ENCODE measurements around the gene MYH14. TPM values are rescaled to one million over a fixed set of nuclear protein-coding genes. Genes with fewer than 3 reads are reported as not detected.

Gene MYH14
- polyA plus RNA-seq, 1 donor: 53.2 TPM

Other genes with a start within 250 kb of the MYH14 start
- 0.77 TPM for gene SIGLEC11, start 242.4 kb upstream of the MYH14 start, polyA plus RNA-seq (ENCODE audit: insufficient read length)
- gene VRK3, start 178.2 kb upstream of the MYH14 start, polyA plus RNA-seq (ENCODE audit: insufficient read length): 18.1 TPM
- gene ZNF473, start 177.6 kb upstream of the MYH14 start, polyA plus RNA-seq (ENCODE audit: insufficient read length): 7.3 TPM
- gene IZUMO2, start 40.3 kb upstream of the MYH14 start, polyA plus RNA-seq (ENCODE audit: insufficient read length): not detected
- gene KCNC3, start 125.8 kb downstream of the MYH14 start, polyA plus RNA-seq (ENCODE audit: insufficient read length): 1.3 TPM
- 1.2 TPM for gene NAPSA, start 162.0 kb downstream of the MYH14 start, polyA plus RNA-seq (ENCODE audit: insufficient read length)
- 20.9 TPM for gene NR1H2, start 172.8 kb downstream of the MYH14 start, polyA plus RNA-seq (ENCODE audit: insufficient read length)
- gene POLD1, start 180.7 kb downstream of the MYH14 start, polyA plus RNA-seq (ENCODE audit: insufficient read length): 15.2 TPM
- gene SPIB, start 215.3 kb downstream of the MYH14 start, polyA plus RNA-seq (ENCODE audit: insufficient read length): 0.71 TPM
- gene MYBPC2, start 229.3 kb downstream of the MYH14 start, polyA plus RNA-seq (ENCODE audit: insufficient read length): 67.9 TPM